Muscle layer of colon (tissue), 2 donors: ENCODE data around the gene FSTL1.

ENCODE experiments used
- H3K27ac ChIP-seq: one replicate; pipeline ENCODE4 v1.7.0; 2013; ENCODE audit warnings: low read depth, mild to moderate bottlenecking, low read length, moderate library complexity
- H3K27me3 ChIP-seq, 2 donors: one replicate each; pipeline ENCODE4 v1.7.0; 2013; ENCODE audit warnings: low read length in 2 of 2, mild to moderate bottlenecking in 2 of 2; ENCODE audit not compliant: insufficient read depth in 2 of 2, control insufficient read depth in 1 of 2
- H3K36me3 ChIP-seq: one replicate; pipeline ENCODE4 v1.7.0; 2013; ENCODE audit warnings: mild to moderate bottlenecking, low read length; ENCODE audit not compliant: insufficient read depth
- H3K4me1 ChIP-seq: one replicate; pipeline ENCODE4 v1.7.0; 2013; ENCODE audit warnings: mild to moderate bottlenecking, low read length; ENCODE audit not compliant: insufficient read depth
- H3K4me3 ChIP-seq, 2 donors: one replicate each; pipeline ENCODE4 v1.7.0; 2013; ENCODE audit warnings: low read length in 2 of 2, low read depth in 1 of 2, mild to moderate bottlenecking in 1 of 2, moderate library complexity in 1 of 2
- H3K9ac ChIP-seq: one replicate; pipeline ENCODE4 v1.7.0; 2013; ENCODE audit warnings: low read length
- H3K9me3 ChIP-seq: one replicate; pipeline ENCODE4 v1.7.0; 2013; ENCODE audit warnings: mild to moderate bottlenecking, low read length
- donor health status: abdominal sarcoma.
- donor health status: Adenocarcinoma of cecum.

Gene FSTL1

GRCh38 chr3:120436523-120437050 is 14.2 kb downstream of the FSTL1 start:
- peaks cover 100% of the 10 kb centered on the region for H3K4me1 ChIP-seq
- no peaks in the 10 kb centered on the region for H3K9me3 ChIP-seq

DNA sequence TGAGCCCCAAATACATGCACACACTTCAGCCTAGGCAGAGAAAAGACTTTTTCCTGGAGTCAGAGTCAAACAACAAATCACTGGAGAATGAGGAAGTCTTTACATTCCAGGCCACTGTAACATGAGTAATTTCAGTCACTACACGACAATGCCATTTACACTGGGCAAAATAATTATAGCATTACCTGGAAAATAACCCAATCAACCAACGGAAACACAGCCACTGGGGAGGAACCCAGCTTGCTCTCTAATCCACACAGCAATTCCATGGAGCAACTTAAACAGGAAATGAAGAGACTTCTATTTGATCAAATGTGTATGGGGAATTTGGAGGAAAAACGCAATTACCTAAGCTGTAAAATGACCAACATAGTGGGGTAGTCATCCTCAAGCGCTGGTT is 15.2 kb downstream of the FSTL1 start:
- Histone ChIP-seq H3K36me3 (peaks cover 22% of the 10 kb centered on the region), H3K4me1 (peaks cover 97% of the 10 kb centered on the region), H3K9me3 (no peaks in the 10 kb centered on the region), H3K27ac (no peak overlapping the region), H3K4me3 (no peak overlapping the region), H3K9ac (no peak overlapping the region), H3K27me3 (no peaks in the 10 kb centered on the region)

More at GRCh38 chr3:120436523-120437050, 14.2 kb downstream of the FSTL1 start:
- Histone ChIP-seq H3K9ac (no peak overlapping the region), H3K27ac (peak overlapping the region; percentile 38), H3K36me3 (peaks cover 27% of the 10 kb centered on the region), H3K27me3 (no peaks in the 10 kb centered on the region), H3K4me3 (no peak overlapping the region)

DNA sequence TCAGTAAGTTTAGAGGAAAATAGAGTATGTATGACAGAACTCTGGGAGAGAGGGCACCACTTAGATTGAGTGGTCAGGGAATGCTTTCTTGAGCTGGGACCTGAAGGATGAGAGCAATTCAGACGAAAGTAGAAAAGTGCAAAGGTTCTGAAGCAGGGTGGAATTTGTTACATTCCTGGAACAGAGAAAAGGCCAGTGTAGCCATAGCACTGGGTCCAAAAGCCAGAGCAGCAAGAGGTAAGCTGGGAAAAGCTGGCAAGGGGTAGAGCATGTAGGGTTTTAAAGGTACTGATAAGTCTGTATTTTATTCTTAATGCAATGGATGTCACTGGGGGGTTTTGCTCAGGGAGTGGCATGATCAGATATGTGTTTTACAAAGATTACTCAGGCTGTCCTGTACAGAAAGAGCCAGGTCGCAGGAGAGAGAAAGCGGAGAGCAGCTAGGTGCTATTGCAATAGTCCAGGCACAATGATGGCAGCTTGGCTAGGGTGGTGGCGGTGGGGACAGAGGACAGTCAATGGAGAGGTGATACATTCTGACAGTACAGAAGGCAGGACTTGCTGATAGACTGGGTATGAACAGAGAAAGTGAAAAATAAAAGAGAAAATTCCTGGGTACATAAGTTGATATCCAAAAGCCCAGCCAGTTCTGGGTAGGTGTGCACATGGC is 17.0 kb downstream of the FSTL1 start:
- H3K27ac ChIP-seq = peak overlapping the region; percentile 58
- no peak overlapping the region for H3K9ac ChIP-seq
- H3K27me3 ChIP-seq = no peaks in the 10 kb centered on the region
- H3K4me1 ChIP-seq = peaks cover 97% of the 10 kb centered on the region
- H3K4me3 ChIP-seq = no peak overlapping the region
- H3K9me3 ChIP-seq = no peaks in the 10 kb centered on the region
- H3K36me3 ChIP-seq = peaks cover 23% of the 10 kb centered on the region

- Histone ChIP-seq H3K27ac (peak overlapping the region; percentile 58), H3K27me3 (no peaks in the 10 kb centered on the region), H3K4me1 (peaks cover 97% of the 10 kb centered on the region), H3K36me3 (peaks cover 36% of the 10 kb centered on the region), H3K4me3 (peak overlapping the region in 1 of 2 donors; percentile 9), H3K9ac (no peak overlapping the region), H3K9me3 (no peaks in the 10 kb centered on the region)
Measured at GRCh38 chr3:120432150-120432860, 18.5 kb downstream of the FSTL1 start.

DNA sequence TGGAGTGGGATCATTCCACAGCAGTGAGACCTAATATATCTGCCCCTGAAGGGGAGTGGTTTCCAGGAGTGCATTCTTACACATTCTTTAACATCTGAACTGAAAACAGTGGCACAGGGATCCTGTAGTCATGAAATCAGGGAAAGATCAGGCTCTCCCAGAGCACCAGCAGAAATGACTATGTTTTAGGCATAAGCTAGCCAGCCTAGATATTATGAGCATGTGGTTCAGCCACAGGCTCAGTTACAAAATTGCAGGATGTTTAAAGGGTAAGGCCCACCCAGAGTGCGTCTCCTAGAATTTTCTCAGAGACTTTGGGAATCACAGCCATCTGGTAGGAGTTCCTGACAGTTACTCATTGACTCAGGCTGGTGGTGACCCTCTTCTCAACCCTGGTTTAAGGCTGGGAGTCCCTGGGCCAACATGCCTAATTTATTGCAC is 20.9 kb downstream of the FSTL1 start:
- H3K36me3 ChIP-seq = peaks cover 38% of the 10 kb centered on the region
- peak overlapping the region; percentile 8 for H3K27ac ChIP-seq
- no peak overlapping the region for H3K4me3 ChIP-seq
- H3K4me1 ChIP-seq = peaks cover 97% of the 10 kb centered on the region
- H3K27me3 ChIP-seq = no peaks in the 10 kb centered on the region
- H3K9me3 ChIP-seq = no peaks in the 10 kb centered on the region
- H3K9ac ChIP-seq = no peak overlapping the region

DNA sequence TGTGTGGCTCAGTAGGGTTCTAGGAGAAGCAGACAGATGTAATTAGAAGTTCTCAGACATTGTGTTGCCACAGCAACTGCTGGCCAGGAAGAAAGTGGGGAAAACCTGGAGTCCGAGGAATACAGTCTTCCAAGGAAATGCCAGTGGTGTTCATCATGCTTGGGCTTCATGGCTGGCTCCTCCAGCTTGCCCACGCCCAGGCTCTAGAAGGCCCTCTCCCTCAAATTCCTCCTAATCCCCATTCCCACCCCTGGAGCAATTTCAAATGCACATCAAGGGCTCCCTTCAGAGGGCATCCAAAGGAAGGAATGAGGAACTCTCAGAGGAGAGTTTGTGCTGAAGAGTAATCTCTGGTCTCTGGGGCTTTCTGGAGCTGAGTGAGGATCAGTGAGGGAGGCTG is 21.9 kb downstream of the FSTL1 start:
- H3K4me3 ChIP-seq = no peak overlapping the region
- no peak overlapping the region for H3K27ac ChIP-seq
- H3K4me1 ChIP-seq = peaks cover 97% of the 10 kb centered on the region
- H3K9ac ChIP-seq = no peak overlapping the region
- H3K9me3 ChIP-seq = no peaks in the 10 kb centered on the region
- H3K27me3 ChIP-seq = no peaks in the 10 kb centered on the region
- peaks cover 33% of the 10 kb centered on the region for H3K36me3 ChIP-seq

GRCh38 chr3:120427201-120427600 is 23.6 kb downstream of the FSTL1 start:
- Histone ChIP-seq H3K36me3 (peaks cover 33% of the 10 kb centered on the region), H3K4me3 (no peak overlapping the region), H3K9ac (no peak overlapping the region), H3K27ac (no peak overlapping the region), H3K4me1 (peaks cover 96% of the 10 kb centered on the region), H3K9me3 (no peaks in the 10 kb centered on the region), H3K27me3 (no peaks in the 10 kb centered on the region)

- Histone ChIP-seq H3K27ac (peak overlapping the region; percentile 83), H3K9me3 (no peaks in the 10 kb centered on the region), H3K27me3 (no peaks in the 10 kb centered on the region), H3K4me3 (no peak overlapping the region), H3K9ac (no peak overlapping the region), H3K36me3 (peaks cover 30% of the 10 kb centered on the region), H3K4me1 (peaks cover 99% of the 10 kb centered on the region)
Measured at GRCh38 chr3:120425572-120426250, 25.1 kb downstream of the FSTL1 start.

- Histone ChIP-seq H3K9ac (no peak overlapping the region), H3K4me1 (peaks cover 99% of the 10 kb centered on the region), H3K27ac (peak overlapping the region; percentile 83)
Measured at GRCh38 chr3:120424976-120425570, 25.7 kb downstream of the FSTL1 start.

GRCh38 chr3:120424506-120424905 is 26.3 kb downstream of the FSTL1 start:
- Histone ChIP-seq H3K9ac (no peak overlapping the region), H3K9me3 (no peaks in the 10 kb centered on the region), H3K27me3 (no peaks in the 10 kb centered on the region), H3K4me1 (peaks cover 99% of the 10 kb centered on the region), H3K27ac (peak overlapping the region; percentile 81), H3K4me3 (no peak overlapping the region), H3K36me3 (peaks cover 23% of the 10 kb centered on the region)

More at GRCh38 chr3:120424976-120425570, 25.7 kb downstream of the FSTL1 start:
- no peaks in the 10 kb centered on the region for H3K9me3 ChIP-seq
- no peak overlapping the region for H3K4me3 ChIP-seq
- no peaks in the 10 kb centered on the region for H3K27me3 ChIP-seq
- H3K36me3 ChIP-seq = peaks cover 24% of the 10 kb centered on the region

GRCh38 chr3:120423432-120423831 is 27.4 kb downstream of the FSTL1 start:
- peaks cover 99% of the 10 kb centered on the region for H3K4me1 ChIP-seq

More at GRCh38 chr3:120423432-120423831, 27.4 kb downstream of the FSTL1 start:
- peak overlapping the region; percentile 81 for H3K27ac ChIP-seq
- H3K4me3 ChIP-seq = no peak overlapping the region
- no peaks in the 10 kb centered on the region for H3K9me3 ChIP-seq
- peaks cover 13% of the 10 kb centered on the region for H3K36me3 ChIP-seq
- H3K9ac ChIP-seq = no peak overlapping the region
- no peaks in the 10 kb centered on the region for H3K27me3 ChIP-seq
